ENCODE data around the gene RPGR. TPM values are rescaled to one million over a fixed set of nuclear protein-coding genes. Genes with fewer than 3 reads are reported as not detected.

RPGR gene
- total and polyA plus RNA-seq, 2 experiments from 2014 or later = 7.4 to 36.3 TPM

GRCh38 chrX:38273453-38273852 lies 53.9 kb downstream of the RPGR start:
- H3K36me3 Mint-ChIP-seq (ENCODE audit: low read depth) = peaks cover 3% of the 10 kb centered on the region; the same call in 1 of the 3 replicates
- Histone ChIP-seq H3K4me2 (no peak overlapping the region), H3K27me3 (ENCODE audit: insufficient read depth) (no peaks in the 10 kb centered on the region), H3K36me3 (ENCODE audit: insufficient read depth) (no peaks in the 10 kb centered on the region), H4K20me1 (replicated peaks; ENCODE audit: insufficient read depth) (no peaks in the 10 kb centered on the region), H3F3A (replicated peaks; ENCODE audit: low read depth) (no peaks in the 10 kb centered on the region), H3K4me3 (no peak overlapping the region), H3K27ac (ENCODE audit: low read depth) (no peak overlapping the region), H3K4me1 (ENCODE audit: insufficient read depth) (no peaks in the 10 kb centered on the region), H2AFZ (no peak overlapping the region), H3K9me2 (ENCODE audit: insufficient read depth) (no peaks in the 10 kb centered on the region), H3K79me2 (replicated peaks; ENCODE audit: insufficient read depth) (no peaks in the 10 kb centered on the region)
- no peaks in the 10 kb centered on the region for H3K27me3 Mint-ChIP-seq (ENCODE audit: insufficient read depth, low read depth, poor library complexity)
- TF ChIP-seq NANOG (IDR thresholded peaks at IDR 0.05; ENCODE audit: borderline replicate concordance) (no peak), CTCF (conservative IDR thresholded peaks at IDR 0.05; ENCODE audit: low read depth in 2 of 2) (no peak), POLR2AphosphoS5 (IDR thresholded peaks at IDR 0.05; ENCODE audit: low read depth) (no peak), JUNB (IDR thresholded peaks at IDR 0.05; ENCODE audit: unreplicated experiment) (no peak), ZNF114 (CRISPR knock-in tag; IDR thresholded peaks at IDR 0.05) (no peak), ZNF462 (CRISPR knock-in tag; IDR thresholded peaks at IDR 0.05) (no peak), ZNF331 (CRISPR knock-in tag; IDR thresholded peaks at IDR 0.05; ENCODE audit: low read depth) (no peak)
- no peak overlapping the region for H3K4me3 Mint-ChIP-seq
- DNase-seq (ENCODE audit: low spot score) (no peak), ATAC-seq (no peak)
- H3K4me1 Mint-ChIP-seq = peaks cover 5% of the 10 kb centered on the region; the same call in 2 of the 3 replicates
- H3K9me3 Mint-ChIP-seq = no peaks in the 10 kb centered on the region; the same call in 2 of the 3 replicates
- H3K27ac Mint-ChIP-seq = no peak overlapping the region
